HG03045 (cell line): ENCODE data around the gene DDX39B.
"Not testable (repeated sequence)": the region's sequence is repeated elsewhere in the genome, so short reads cannot be mapped to it uniquely, and the experiment has no call there.

ENCODE experiments used
- ATAC-seq: cut with Tn5 transposase; IDR thresholded peaks from one replicate; pipeline ENCODE4 v1.9.1; 2021; ENCODE audit warnings: mild to moderate bottlenecking, moderate library complexity; ENCODE audit not compliant: unreplicated experiment

The DDX39B gene

GRCh38 chr6:31529329-31530150 lies 12.3 kb downstream of the DDX39B start:
- no peak for ATAC-seq

DNA sequence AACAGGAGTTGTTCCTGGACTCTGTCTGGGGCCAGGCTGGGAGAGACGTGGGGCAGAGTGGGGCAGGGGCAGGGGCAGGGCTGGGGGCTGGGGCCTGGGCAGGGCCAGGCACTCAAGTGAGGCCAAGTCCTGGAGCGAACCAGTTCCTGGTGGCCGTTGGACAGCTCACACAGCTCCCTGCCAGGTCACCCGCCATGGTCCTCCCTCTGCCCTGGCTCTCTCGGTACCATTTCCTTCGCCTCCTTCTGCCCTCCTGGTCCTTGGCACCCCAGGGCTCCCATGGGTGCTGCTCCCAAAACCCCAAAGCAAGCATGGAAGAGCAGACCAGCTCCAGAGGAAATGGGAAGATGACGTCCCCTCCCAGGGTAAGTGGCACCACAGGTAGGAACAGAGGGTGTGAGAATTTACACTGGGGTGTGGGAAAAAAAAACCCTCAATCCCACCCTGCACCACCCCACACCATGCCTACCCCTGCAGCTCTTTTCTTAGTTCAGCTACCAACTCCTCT lies 12.9 kb downstream of the DDX39B start, which contains the start of gene MCCD1:
TSS of gene MCCD1 (plus strand) at position 142 of the 508 bp plus-strand sequence. CDS start at position 195, 53 bp downstream.
- no peak for ATAC-seq

DNA sequence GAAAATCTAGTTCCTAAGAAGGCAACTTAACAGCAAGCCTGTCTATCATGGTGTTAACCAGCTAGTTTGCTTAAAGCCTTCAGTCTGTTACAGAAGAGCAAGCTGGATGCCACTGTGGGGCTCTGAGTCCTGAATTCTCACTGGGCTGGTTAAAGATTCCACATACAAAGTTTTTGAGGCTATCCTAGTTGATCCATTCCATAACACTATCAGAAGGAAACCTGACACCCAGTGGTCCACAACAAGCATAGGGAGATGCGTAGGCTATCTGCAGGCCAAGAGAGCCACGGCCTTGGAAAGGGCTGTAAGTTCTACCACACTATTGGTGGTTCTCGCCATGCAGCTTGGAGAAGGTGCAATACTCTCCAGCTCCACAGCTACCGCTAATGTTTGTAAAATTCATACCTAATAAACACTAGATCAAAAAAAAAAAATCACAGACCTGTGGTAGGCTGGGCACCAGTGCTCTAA lies 13.5 kb downstream of the DDX39B start:
- ATAC-seq: no peak

DNA sequence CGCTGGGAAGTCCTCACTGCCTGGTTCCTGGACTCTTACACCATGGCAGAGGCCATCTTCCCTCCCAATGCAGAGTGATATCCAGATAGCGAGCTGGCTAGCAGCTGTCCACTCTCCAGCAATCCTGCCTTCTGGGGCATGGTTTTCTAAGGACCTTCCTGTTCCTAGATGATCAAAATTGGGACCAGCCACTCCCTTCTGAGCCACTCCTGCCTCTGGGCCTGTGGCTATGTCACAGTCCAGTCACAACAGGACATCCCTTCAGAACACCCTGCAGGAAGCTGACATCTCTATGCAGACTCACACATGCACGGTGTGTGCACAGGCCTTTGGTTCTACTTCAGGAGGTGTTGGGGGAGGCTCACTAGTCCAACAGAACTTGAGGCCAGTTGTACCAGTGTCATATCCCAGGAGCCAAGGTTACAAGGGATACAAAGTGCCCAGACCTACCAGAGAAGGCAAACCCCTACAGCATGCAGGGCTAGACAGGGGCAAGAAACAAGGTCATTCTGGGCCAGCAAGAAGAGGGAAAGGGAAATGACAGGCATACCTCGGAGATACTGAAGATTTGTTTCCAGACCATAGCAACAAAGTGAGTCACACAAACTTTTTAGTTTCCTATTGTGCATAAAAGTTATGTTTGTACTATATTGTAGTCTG lies 15.7 kb downstream of the DDX39B start:
- no peak for ATAC-seq

- ATAC-seq: no peak
Measured at GRCh38 chr6:31525553-31525931, 16.3 kb downstream of the DDX39B start.

DNA sequence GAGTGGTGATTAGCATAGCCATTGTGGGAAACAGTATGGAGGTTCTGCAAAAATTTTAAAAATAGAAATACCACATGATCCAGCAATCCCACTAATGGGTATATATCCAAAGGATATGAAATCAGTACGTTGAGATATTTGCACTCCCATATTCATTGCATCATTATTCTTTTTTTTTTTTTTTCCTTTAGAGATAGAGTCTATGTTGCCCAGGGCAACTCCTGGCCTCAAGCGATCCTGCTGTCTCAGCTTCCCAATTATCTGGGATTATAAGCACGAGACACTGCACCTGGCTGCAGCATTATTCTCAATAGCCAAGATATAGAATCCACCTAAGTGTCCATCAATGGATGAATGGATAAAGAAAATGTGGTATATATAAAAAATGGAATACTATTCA lies 20.0 kb downstream of the DDX39B start:
- no peak for ATAC-seq

DNA sequence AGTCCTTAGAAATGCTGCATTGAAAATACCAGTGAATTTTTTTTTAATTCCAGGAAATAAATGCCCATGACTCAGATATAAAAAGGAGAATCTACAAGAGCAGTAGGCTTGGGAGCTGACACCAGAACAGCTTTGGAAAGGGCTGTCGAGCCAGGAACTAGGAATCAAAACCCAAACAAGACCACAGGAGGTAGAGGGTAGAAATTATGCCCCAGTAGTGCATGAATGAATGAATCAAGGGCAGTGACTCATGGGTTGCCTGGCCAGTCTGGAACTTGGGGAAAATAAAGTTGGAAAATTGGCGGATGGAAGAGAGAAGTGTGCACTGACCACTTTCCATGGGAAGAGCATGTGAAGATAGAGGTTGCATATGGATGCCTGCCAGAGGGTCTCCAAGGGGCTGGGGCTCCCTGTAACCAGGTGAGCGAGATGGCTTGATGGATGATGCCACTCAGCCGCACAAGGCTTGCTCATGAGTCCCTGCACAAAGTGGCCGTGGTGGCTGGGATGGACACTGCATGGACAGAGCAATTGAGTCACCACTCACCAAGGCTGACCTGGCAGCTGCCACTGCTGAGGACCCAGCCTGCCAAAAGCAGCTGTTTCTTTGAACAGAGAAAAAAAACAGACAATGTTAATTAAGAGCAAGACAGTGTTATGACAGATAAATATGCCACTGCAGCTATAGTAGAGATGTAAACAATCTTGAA lies 28.2 kb downstream of the DDX39B start:
- ATAC-seq: no peak

GRCh38 chr6:31510007-31510406 lies 31.8 kb downstream of the DDX39B start:
- ATAC-seq: no peak

- ATAC-seq: not testable (repeated sequence)
Measured at GRCh38 chr6:31509036-31509435, 32.8 kb downstream of the DDX39B start.

GRCh38 chr6:31502586-31502985 lies 39.2 kb downstream of the DDX39B start:
- ATAC-seq: no peak

- ATAC-seq: not testable (repeated sequence)
Measured at GRCh38 chr6:31499648-31500047, 42.2 kb downstream of the DDX39B start.

DNA sequence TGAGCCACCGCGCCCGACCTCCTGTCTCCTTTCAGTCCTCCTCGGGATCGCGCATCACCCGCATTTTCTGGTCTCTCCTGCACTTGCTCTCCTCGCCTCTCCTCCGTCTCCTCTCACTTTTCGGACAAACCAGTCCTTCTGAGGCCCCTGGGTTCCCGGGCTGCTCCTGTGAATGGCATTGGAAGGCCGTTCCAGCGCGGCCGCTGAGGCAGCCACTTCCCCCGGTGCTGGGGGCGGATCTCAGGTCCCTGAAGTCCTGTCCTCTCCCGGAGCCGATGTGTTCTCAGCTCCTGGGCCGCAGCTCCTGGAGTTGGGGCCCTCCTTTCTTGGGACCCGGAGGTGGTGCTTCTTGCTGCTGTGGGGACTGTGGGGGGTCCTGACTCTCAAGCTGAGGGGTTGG lies 43.1 kb downstream of the DDX39B start:
- no peak for ATAC-seq

DNA sequence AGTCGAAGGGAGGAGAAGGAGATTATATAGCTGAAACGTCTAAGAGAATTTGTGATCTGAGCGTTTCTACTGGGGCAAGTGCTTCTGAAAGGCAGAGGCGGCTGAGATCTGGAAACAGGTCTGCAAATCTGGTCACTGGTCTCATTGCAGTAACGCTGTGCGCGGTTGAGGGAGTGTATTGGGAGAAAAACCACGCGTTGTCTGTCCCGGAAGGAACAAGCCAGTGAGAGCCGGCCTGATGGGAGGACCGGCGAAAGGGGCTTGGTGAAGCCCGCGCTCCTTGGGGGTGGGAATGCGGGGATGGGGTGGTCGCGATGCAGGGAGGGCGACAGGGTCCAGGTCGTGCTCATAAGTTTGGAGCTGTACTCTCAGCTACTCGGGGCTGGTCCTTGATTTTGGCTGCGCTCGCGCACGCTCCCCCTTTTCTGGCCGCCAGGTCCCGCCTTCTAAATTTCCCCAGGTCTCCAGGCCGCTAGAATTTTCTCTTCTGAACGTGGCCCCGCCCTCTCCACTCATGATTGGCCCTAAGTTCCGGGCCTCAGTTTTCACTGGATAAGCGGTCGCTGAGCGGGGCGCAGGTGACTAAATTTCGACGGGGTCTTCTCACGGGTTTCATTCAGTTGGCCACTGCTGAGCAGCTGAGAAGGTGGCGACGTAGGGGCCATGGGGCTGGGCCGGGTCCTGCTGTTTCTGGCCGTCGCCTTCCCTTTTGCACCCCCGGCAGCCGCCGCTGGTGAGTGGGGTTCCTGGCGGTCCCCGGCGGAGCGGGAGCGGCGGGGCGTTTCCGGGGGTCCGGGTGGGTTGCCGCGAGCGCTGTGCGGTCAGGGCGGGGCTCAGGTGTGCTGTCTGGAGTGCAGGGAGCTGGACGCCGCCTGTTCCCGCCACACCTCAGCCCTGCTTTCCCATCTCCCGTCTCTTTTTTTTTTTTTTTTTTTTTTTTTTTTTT lies 44.0 kb downstream of the DDX39B start, which contains the start of gene MICB:
TSS of gene MICB (plus strand) at position 615 of the 946 bp plus-strand sequence. CDS start at position 664, 49 bp downstream.
- peak; percentile 54 for ATAC-seq

DNA sequence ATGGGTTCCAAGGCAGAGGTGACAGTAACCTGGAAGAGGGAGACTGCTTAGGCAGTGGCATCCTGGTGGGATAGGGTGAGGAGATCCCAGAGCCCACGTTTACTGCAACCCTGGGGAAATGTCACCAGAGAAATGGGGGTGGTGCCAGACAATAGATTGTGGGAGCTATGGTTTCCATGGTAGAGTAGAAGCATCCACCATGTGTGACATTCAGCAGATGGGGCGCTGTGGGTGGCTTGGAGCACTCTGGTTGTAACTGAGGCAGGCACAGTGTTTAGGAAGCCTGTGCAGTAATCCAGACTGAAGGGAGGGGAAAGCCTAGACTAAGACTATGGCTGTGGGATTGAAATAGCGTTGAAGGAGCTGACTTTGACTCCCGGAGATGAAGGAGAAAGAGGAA lies 45.0 kb downstream of the DDX39B start:
- ATAC-seq: not testable (repeated sequence)

DNA sequence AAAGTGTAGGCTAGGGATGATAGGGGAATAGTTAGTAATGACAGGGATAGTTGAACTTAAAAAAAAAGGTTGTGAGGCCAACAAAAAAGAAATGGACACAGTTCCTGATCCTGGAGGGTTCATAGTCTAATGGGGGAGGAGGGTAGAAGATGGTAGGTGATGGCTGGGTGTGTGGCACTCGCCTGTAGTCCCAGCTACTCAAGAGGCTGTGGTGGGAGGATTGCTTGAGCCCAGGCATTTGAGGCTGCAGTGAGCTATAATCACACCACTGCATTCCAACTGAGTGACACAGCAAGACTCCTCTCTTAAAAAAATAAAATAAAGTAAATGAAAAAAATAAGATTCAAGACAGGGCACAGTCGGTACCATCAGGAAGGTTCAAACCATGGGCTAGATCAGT lies 46.2 kb downstream of the DDX39B start:
- no peak for ATAC-seq

GRCh38 chr6:31493875-31494694 lies 47.7 kb downstream of the DDX39B start:
- ATAC-seq: peak; percentile 32

DNA sequence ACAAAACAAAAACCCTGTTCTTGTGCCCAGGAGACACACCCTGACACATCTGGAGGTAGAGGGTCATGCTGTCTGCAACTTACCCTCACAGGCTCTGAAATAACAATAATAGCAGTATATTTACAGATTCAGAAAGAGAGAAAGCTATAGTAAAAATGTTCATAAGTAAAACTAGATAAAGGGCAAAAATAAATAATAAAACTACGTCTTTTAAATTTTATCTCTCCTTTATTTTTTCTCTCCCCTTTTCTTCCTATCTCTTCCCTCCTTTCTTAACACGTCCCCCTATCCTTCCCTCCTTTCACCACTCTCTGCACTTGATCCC lies 48.3 kb downstream of the DDX39B start:
- ATAC-seq: not testable (repeated sequence)

DNA sequence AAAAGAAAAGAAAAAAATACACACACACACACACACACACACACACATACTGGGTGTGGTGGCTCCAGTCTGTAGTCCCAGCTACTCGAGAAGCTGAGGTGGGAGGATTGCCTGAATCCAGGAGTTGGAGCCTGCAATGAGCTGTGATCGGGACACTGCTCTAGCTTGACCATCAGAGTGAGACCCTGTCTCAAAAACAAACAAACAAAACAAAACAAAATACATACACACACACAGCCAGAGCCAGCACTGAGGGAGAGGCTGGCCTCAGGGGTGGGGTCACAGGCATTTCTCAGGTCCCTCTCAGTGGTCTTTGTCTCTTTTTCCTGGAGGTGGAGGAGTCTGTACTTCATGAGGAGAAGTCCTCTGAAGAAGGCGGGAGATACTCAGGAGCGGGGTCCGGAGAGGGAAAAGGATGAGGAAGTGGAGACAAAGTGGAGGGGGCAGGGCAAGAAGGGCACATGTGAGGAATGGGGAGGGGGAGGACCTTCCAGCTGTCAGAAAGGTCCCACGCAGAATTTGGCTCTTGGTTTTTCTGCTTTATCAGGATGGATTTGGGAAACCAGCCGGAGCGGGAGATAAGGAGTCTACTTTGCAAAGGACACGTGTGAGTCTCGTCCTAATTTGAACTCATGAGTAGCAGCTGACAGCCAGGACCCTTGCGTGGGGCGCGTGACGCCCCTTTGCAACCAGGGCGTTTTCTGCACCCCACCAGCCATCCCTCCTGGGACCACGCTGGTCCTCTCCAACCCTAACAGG lies 51.5 kb downstream of the DDX39B start:
- ATAC-seq: no peak

GRCh38 chr6:31489086-31489485 lies 52.7 kb downstream of the DDX39B start:
- ATAC-seq: no peak
